IPS DF 6.9 (cell line): Measurements from ENCODE around the gene COPG2.
"Not testable (repeated sequence)": the region's sequence is repeated elsewhere in the genome, so short reads cannot be mapped to it uniquely, and the experiment has no call there.

Experiments used
- DNase-seq: peaks from one replicate; pipeline ENCODE4 v3.0.0-alpha.2; 2013; ENCODE audit warnings: low read depth, low spot score
- H3K27ac ChIP-seq: one replicate; pipeline ENCODE4 v1.5.1; 2013; ENCODE audit warnings: low read length, control low read depth
- H3K27me3 ChIP-seq: 2 replicates; pipeline ENCODE4 v1.6.1; 2013; ENCODE audit warnings: mild to moderate bottlenecking, low read length; ENCODE audit not compliant: control insufficient read depth, insufficient read depth
- H3K36me3 ChIP-seq: 2 replicates; pipeline ENCODE4 v1.6.1; 2013; ENCODE audit warnings: low read length; ENCODE audit not compliant: control insufficient read depth, insufficient read depth
- H3K4me1 ChIP-seq: 2 replicates; pipeline ENCODE4 v1.6.1; 2013; ENCODE audit warnings: low read length; ENCODE audit not compliant: control insufficient read depth, insufficient read depth
- H3K4me3 ChIP-seq: 2 replicates; pipeline ENCODE4 v1.5.1; 2013; ENCODE audit warnings: mild to moderate bottlenecking, low read length
- H3K9me3 ChIP-seq: 2 replicates; pipeline ENCODE4 v1.6.1; 2013; ENCODE audit warnings: low read length, inconsistent platforms; ENCODE audit not compliant: control insufficient read depth, insufficient read depth
- WGBS: extraction: QIAGEN DNeasy Blood & Tissue Kit; methylation state at CpG from one replicate; pipeline ENCODE4 v1.1.7; 2013; ENCODE audit warnings: mixed read lengths, missing lambda C conversion rate; ENCODE audit not compliant: insufficient read length, insufficient coverage; 5-methylcytosine and 5-hydroxymethylcytosine counted together

COPG2 gene

DNA sequence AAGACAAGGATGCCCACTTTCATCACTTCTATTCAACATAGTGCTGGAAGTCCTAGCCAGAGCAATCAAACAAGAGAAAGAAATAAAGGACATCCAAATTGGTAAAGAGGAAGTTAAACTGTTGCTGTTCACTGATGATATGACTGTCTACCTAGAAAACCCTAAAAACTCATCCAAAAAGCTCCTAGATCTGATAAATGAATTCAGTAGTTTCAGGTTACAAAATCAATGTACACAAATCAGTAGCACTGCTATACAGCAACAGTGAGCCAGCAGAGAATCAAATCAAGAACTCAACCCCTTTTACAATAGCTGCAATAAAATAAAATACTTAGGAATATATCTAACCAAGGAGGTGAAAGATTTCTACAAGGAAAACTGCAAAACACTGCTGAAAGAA is 98.4 kb downstream of the COPG2 start:
- H3K4me1 ChIP-seq, H3K4me3 ChIP-seq, DNase-seq, H3K9me3 ChIP-seq, H3K27ac ChIP-seq, H3K27me3 ChIP-seq, H3K36me3 ChIP-seq: not testable (repeated sequence)

DNA sequence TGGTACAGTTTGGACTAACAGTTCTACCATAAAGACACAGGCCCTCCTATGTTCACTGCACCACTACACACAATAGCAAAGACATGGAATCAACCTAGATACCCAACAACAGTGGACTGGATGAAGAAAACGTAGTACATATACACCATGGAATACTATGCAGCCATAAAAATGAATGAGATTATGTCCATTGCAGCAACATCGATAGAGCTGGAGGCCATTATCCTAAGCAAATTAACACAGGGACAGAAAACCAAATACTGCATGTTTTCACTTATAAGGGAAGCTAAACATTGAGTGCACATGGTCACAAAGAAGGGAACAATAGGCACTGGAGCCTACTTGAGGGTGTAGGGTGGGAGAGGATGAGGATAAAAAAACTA is 101.7 kb downstream of the COPG2 start:
- H3K9me3 ChIP-seq, result no peaks in the 10 kb centered on the region
- DNase-seq, result no peak
- H3K4me1 ChIP-seq, result no peaks in the 10 kb centered on the region
- H3K36me3 ChIP-seq, result no peaks in the 10 kb centered on the region
- H3K27me3 ChIP-seq, result no peaks in the 10 kb centered on the region
- H3K4me3 ChIP-seq, result no peak overlapping the region
- WGBS, result no CpG with 5 or more reads among the region's 2 CpGs
- no peak overlapping the region for H3K27ac ChIP-seq

DNA sequence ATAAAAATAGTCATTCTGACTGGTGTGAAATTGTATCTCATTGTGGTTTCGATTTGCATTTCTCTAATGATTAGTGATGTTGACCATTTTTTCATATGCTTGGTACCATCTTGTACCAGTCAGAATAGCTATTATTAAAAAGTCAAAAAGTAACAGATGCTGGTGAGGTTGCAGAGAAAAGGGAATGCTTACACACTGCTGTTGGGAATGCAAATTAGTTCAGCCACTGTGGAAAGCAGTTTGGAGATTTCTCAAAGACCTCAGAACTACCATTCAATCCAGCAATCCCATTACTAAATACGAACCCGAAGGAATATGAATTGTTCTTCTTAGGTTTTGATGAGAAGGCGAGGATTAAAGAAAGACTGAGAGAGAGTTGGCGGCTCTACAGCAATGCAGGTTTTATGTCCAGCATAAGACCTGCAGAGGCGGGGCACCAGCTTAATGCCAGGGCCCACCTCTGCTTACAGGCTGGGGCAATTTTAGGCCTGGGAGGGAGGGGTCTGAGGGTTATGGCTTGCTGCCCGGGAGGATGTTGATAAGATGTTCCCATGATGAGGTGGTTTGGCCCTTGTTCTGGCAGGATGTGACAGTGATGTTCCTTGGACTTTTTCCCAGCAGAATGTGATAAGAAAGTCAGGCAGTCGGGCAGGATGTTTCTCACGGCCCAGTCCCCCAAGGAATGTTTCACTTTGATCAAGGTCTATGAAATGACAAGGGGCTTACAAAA is 102.2 kb downstream of the COPG2 start:
- Histone ChIP-seq H3K27ac (no peak overlapping the region), H3K4me1 (no peaks in the 10 kb centered on the region), H3K27me3 (no peaks in the 10 kb centered on the region), H3K4me3 (no peak overlapping the region), H3K9me3 (no peaks in the 10 kb centered on the region), H3K36me3 (no peaks in the 10 kb centered on the region)
- DNase-seq, result no peak
- WGBS, result no CpG with 5 or more reads among the region's 9 CpGs

DNA sequence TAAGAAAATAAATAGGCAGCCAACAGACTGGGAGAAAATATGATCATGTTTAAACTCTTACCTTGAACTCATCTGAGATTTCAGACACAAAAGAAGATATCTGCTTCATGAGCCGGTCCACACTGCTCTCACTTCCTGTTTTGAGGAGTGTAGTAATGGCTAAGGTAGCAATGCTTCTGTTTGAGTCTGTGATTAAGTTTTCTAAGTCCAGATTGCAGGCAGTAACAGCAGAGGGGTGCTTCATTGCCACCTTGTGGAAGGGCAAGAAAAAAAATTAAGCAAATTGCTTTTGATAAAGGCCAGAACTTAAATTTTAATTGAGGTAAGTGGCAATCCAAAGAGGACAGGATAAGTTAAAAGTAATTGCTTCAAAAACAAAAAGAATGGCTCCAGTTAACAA is 107.6 kb downstream of the COPG2 start:
- Histone ChIP-seq H3K9me3 (no peaks in the 10 kb centered on the region), H3K4me3 (no peak overlapping the region), H3K36me3 (no peaks in the 10 kb centered on the region), H3K27me3 (no peaks in the 10 kb centered on the region), H3K4me1 (no peaks in the 10 kb centered on the region), H3K27ac (no peak overlapping the region)
- DNase-seq, result no peak
- no CpG with 5 or more reads among the region's 1 CpG for WGBS

DNA sequence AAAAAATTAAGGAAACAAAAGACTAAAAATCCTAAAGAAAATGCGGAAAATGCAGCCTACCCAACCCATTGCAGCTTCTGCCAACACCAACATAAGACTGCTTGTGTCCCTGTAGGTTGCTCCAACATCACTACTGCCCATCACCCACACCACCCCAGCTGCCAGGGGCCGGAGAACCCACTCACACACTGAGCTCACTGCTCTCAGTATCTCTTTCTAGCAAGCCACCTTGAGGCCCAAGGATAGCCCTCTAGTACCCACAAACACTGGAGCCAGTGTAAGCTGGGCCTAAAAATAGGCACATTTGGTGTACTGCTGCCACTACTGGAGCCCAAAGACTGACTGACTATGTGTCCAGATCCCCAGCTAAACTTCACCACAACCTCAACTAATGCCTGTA is 109.4 kb downstream of the COPG2 start:
- WGBS, result no CpG with 5 or more reads among the region's 2 CpGs
- no peaks in the 10 kb centered on the region for H3K27me3 ChIP-seq
- H3K4me1 ChIP-seq, result no peaks in the 10 kb centered on the region
- H3K9me3 ChIP-seq, result no peaks in the 10 kb centered on the region
- H3K27ac ChIP-seq, result no peak overlapping the region
- H3K36me3 ChIP-seq, result no peaks in the 10 kb centered on the region
- no peak for DNase-seq
- H3K4me3 ChIP-seq, result no peak overlapping the region

DNA sequence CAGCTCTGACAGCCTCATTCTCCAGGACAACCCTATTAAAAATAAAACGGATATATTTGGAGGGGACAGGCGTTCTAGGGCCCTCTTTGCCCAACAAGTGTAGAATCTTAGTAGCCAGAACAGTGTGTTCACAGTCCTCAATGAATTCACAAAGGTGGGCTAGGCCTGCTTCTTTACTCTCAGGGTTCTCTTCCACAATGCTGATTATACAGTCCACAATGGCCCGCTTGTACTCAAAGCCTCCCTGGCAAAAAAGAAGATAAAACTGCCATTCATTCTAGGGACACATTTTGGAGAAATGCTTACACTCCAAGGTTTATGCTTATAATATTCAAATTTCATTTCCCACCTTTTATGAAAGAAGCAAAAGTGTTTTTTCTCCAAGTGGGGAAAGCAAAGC is 114.1 kb downstream of the COPG2 start:
- H3K9me3 ChIP-seq, result no peaks in the 10 kb centered on the region
- WGBS, result no CpG with 5 or more reads among the region's 3 CpGs
- H3K36me3 ChIP-seq, result no peaks in the 10 kb centered on the region
- H3K27ac ChIP-seq, result no peak overlapping the region
- DNase-seq, result no peak
- H3K4me1 ChIP-seq, result no peaks in the 10 kb centered on the region
- no peaks in the 10 kb centered on the region for H3K27me3 ChIP-seq
- H3K4me3 ChIP-seq, result no peak overlapping the region

DNA sequence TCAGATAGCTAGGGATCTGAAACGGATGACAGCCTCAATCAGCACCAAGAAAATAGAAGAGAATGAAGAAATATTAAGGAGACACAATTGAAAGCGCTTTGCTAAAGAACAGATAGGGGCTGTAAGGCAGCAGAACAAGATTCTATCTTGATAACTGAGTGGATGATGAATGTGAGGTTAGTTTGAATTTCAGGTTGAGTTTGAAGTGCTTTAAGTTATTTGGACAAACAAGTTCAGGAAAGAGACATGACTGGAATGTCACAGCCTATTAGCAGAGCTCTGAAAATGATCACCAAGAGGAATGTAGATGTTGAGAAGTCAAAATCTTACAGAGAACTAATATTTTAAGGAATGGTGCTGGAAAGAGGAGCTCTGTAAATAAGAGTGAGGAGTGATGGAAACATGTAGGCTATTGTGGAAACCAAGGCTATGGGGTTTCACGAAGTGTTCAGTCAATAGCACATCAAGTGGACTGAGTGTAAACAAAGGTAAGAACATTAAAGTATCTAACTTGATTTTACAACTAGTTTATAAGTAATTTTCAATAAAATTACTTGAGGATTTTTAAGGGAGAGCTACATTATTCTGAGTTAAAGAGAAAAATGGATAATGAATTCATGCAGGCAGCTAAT is 115.0 kb downstream of the COPG2 start:
- Histone ChIP-seq H3K9me3 (no peaks in the 10 kb centered on the region), H3K36me3 (no peaks in the 10 kb centered on the region), H3K27ac (no peak overlapping the region), H3K4me1 (no peaks in the 10 kb centered on the region), H3K27me3 (no peaks in the 10 kb centered on the region), H3K4me3 (no peak overlapping the region)
- WGBS, result no CpG with 5 or more reads among the region's 3 CpGs
- no peak for DNase-seq

DNA sequence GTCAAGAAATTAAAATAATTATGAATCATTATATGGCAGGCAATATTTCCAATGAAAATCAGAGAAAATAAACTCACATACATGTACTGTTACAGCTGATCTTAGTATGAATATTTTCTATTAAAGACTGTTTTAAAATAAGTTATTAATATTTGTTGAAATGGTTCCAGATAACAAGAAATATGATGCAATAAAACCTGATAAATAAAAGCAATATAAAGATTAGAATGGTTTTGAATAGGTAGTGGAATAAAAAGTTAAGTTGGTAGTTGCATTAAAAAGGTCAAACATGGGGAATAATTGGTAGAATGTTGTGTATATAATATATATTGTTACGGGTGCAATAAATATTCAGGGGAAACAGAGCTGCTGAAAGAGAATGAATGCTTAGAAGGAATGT is 124.2 kb downstream of the COPG2 start:
- no peaks in the 10 kb centered on the region for H3K27me3 ChIP-seq
- H3K4me1 ChIP-seq, result 0 out of 2 replicates have a peak, but pooled peaks cover 1% of the 10 kb centered on the region
- 100% methylated on average over 1 of the region's 1 CpG for WGBS
- no peak overlapping the region for H3K4me3 ChIP-seq
- no peak for DNase-seq
- H3K27ac ChIP-seq, result no peak overlapping the region
- H3K9me3 ChIP-seq, result no peaks in the 10 kb centered on the region
- peaks cover 3% of the 10 kb centered on the region for H3K36me3 ChIP-seq

DNA sequence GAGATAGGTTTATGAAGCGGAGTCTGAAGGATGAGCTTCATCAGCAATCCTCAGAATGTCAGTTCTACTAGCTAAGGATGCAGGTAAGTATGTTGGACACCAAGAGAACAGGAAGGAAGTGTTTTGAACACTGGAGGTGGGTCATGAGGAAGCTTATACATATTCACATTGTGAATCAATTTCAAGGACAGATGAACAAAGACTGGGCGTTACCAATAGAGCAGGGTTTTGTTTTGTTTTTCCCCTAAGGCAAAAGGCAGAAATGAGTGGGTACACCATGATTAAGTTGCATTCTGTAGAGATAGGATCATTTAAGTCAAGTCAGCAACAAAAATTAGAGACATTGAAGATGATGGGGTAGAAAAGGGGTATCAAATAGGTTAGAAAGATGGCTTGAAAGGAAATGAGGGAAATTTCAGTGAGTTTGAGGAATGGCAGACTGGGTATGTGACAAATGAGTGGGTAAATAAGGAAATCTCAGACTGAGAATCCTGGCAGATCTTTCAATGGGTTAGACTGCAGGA is 125.0 kb downstream of the COPG2 start:
- Histone ChIP-seq H3K4me1 (0 out of 2 replicates have a peak, but pooled peaks cover 1% of the 10 kb centered on the region), H3K4me3 (no peak overlapping the region), H3K9me3 (no peaks in the 10 kb centered on the region), H3K27me3 (no peaks in the 10 kb centered on the region), H3K27ac (no peak overlapping the region), H3K36me3 (peaks cover 3% of the 10 kb centered on the region)
- DNase-seq, result no peak
- WGBS, result no CpG with 5 or more reads among the region's 2 CpGs

DNA sequence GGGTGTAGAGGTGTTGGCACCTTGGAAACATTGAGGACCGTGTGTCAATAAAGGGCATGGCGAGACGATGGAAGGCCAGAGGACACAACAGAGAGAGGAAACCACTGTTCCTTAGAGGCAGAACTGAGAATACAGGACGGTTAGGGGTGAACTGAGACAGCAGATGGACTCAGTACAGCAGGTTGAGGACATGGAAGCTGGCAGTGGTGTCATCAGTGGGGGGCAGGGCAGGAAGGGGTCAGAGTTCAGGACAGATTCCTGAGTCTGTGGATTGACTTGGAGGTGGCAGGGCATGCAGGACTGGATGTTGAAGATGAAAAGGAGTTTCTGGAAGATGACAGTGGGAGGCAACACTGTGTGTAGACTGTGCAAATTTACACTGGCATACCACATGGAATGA is 126.3 kb downstream of the COPG2 start:
- H3K4me3 ChIP-seq, H3K4me1 ChIP-seq, H3K27me3 ChIP-seq, H3K9me3 ChIP-seq, H3K36me3 ChIP-seq, H3K27ac ChIP-seq, DNase-seq: not testable (repeated sequence)
- WGBS, result no CpG with 5 or more reads among the region's 4 CpGs

DNA sequence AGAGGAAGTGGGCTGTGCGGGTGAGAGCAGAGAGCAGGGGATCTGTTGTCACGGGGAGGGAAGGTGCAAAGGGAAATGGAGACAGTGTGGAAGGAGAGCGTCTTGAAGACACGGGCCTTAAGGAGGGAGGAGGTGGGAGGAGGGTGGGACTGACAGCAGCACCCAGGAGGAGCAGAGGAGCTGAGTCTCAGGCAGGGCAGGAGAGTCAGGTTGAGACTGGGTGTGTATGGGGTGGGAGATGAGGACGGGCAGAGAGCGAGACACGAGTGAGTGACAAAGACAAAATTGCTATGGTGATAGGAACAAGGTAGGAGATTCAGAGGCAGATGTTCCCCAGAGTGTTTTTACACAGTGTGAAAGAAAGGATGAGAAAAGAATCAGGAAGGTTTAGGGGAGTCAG is 127.3 kb downstream of the COPG2 start:
- WGBS, result no CpG with 5 or more reads among the region's 7 CpGs
- not testable (repeated sequence) for DNase-seq, H3K36me3 ChIP-seq, H3K9me3 ChIP-seq, H3K4me1 ChIP-seq, H3K27ac ChIP-seq, H3K4me3 ChIP-seq, H3K27me3 ChIP-seq
